ENCODE measurements around the gene NUDT5.
"Not testable (repeated sequence)": the region's sequence is repeated elsewhere in the genome, so short reads cannot be mapped to it uniquely, and the experiment has no call there.

The NUDT5 gene

DNA sequence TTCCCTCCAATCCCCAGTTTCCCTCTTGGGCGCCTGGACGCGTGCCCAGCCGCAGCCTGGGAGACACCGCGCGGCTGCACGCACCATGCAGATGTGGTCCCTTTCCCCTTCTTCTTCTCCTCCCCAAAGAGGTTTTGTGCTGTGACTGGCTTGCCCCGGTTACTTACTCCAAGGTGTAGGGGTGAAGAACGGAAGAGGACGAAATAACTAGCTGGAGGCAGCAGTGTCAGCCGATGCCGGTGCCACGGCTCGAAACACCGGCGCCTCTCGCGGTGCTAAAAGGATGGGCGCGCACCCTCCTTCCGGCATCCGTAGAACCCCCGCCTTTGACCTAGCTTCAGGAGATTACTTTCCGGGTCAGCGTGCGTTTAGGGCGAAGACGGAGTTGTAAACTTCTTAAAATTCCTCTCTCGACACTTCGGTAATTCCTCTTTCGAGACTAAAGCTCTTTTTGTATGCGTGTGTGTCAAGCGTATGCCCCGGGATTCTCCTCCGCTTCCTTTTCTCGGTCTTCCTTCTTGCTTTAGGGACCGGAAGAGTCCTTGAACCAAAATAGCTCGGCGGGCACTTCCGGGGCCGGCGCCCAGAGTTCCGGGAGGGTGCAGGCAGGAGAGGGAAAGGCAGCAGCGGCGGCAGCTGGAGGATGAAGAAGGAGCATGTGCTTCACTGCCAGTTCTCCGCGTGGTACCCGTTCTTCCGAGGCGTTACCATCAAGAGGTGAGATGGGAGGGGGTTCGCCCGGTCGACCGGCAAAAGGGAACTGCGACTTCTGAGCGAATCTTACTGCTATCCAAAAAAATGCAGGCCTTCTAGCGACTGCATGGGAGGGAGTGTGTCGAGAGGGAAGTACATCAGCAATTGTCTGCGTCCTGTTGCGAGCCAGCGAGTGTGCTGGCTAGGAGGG, at the start of gene NUDT5, which contains the start of gene CDC123:
NUDT5 (minus strand) TSS at position 289 of the 904 bp plus-strand sequence. CDS start 9,600 bp downstream, outside the sequence.
CDC123 (plus strand) TSS at position 586 of the 904 bp plus-strand sequence; CDS start at position 644, 58 bp downstream.
- DNase-seq: peak; percentile 57 to 66

DNA sequence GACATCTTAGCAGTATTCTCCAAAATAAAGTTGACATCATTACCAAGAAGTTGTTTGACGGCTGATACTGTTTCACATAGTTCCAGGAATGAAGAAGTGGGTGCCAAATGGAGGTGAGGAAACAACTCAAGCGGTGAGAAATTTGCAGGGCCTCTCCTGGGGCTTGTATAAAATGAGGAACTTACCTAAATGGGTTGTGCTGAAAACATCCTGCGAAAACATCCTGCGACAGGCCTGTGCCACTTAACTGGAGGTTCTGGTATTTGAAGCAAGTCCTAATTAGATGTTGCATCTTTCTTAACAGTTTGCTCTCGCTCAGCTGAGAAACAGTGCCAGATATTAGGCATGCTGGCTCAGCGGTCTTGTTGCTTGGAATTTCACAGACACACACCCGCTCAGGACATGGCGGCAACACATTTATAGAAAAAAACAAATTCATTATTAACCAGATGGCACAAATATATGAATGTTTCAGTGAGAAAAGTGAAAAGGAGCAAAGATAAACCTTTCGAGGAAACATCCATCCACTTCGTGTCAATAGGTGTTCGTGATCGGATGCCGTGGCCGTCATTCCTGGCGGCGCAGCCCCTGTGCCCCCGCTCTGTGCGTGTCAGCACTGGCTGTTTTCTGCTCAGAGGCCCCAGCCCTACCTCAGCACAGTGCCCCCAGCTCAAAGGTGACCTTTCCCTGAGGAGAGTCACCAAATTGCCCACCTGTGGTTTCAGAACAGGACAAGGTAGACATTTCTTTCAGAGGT, 48.4 kb upstream of the NUDT5 start:
- DNase-seq: no peak

- DNase-seq: no peak
These were observed 46.3 kb upstream of the NUDT5 start for GRCh38 chr10:12241810-12242529.

GRCh38 chr10:12238821-12239220, 43.1 kb upstream of the NUDT5 start:
- DNase-seq: no peak

GRCh38 chr10:12237265-12238220, 41.9 kb upstream of the NUDT5 start:
- no peak for DNase-seq

DNA sequence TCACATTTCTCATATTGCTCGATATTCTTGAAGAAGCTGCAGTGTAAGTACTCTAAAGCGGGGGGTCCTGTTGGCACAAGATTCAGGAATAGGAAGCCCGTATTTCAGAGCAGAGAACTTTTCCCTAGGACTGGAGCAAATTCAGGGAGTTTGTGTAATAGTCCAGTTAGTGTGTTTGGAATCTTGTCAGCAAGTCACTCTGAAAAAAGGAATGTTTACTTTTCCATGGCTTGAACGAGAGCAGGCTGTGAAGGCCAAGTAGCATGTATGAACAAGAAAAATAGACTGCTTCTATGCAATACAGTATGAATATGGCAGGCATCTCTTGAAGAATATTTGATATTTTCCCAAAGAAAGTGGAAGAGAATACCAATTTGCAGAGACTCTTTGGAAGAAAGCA, 40.1 kb upstream of the NUDT5 start:
- DNase-seq: no peak

DNA sequence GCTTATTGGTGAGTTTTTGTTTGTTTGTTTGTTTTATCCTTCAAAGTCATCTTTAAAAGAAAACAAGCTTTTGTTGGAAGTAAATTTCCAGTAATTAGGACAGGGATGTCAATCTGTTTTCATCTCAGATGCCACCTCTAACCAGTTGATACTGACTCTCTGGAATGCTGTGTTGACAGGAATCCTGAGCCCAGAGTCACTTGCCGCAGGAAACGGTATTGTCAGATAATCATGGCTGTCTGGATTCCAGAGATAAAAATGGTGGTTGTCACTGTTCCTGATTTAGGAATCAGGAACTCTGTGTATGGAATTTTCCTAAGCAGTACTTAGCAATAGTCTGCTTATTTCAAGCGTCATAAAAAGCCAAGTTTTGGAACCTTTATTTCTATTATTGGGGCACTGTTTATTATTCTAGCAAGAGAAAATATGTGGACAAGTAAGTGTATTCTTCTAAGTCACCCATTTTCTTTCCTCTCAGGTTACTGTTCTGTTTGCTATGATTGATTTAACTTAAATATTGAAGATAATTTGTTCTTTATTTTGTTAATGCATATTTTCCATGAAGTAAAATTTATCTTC, 39.5 kb upstream of the NUDT5 start:
- DNase-seq: no peak

GRCh38 chr10:12234687-12235086, 39.0 kb upstream of the NUDT5 start:
- DNase-seq: not testable (repeated sequence)

DNA sequence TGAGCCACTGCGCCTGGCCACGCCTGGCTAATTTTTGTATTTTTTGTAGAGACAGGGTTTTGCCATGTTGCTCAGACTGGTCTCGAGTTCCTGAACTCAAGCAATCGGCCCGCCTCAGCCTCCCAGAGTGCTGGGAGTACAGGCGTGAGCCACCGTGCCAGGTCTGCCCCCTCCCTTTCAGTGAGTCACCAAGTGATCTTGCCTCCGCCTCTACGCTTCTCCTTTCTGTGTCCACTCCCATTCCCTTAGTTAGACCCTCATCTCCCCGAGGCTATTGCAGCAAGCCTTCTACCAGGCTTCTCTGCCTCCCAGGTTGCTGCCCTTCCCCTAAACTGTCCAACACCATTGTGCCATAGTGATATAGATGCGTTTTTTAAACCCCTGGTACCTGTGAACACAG, 33.2 kb upstream of the NUDT5 start:
- no peak for DNase-seq

GRCh38 chr10:12226438-12226837, 30.7 kb upstream of the NUDT5 start:
- DNase-seq: not testable (repeated sequence)

DNA sequence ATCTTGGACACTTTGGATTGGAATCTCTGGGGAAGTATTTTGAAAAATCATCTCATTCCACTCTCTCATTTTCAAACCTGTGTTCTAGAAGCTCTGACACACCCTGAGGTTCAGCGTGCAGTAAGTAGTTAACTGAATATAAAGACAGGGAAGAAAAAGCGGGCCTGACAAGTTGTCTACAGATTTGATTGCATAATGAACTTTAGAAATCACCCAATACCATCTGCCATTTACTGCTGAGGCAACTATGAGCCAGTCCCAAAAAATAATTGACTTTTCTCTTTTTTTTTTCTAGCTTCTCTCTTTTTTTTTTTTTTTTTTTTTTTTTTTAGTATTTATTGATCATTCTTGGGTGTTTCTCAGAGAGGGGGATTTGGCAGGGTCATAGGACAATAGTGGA, 29.8 kb upstream of the NUDT5 start:
- DNase-seq: no peak

GRCh38 chr10:12221323-12222298, 25.9 kb upstream of the NUDT5 start:
- DNase-seq: no peak

- DNase-seq: no peak
These were observed 23.3 kb upstream of the NUDT5 start for GRCh38 chr10:12218991-12219390.

GRCh38 chr10:12214763-12215218, 19.1 kb upstream of the NUDT5 start:
- DNase-seq: no peak

GRCh38 chr10:12214093-12214492, 18.4 kb upstream of the NUDT5 start:
- DNase-seq: no peak

- DNase-seq: no peak
These were observed 17.9 kb upstream of the NUDT5 start for GRCh38 chr10:12213621-12214020.

- DNase-seq: no peak
These were observed 16.8 kb upstream of the NUDT5 start for GRCh38 chr10:12212454-12212853.

- DNase-seq: no peak
These were observed 12.8 kb upstream of the NUDT5 start for GRCh38 chr10:12208460-12208859.

GRCh38 chr10:12207114-12207513, 11.4 kb upstream of the NUDT5 start:
- no peak for DNase-seq

DNA sequence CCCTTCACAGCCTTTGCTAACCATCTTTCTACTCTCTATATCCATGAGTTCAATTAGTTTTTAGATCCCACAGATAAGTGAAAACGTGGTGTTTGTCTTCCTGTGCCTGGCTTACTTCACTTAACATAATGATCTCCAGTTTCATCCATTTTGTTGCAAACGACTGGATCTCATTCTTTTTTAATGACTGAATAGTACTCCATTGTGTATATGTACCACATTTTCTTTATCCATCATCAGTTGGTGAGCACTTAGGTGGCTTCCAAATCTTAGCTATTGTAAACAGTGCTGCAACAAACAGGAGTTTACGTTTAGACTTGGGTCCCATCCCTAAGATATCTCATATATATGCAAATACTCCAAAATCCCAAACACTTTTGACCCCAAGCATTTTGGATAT, 9.4 kb upstream of the NUDT5 start:
- DNase-seq: no peak
